Stimulated activated naive CD8-positive, alpha-beta T cell treated with anti-CD3 and anti-CD28 coated beads, Interleukin-15, Interleukin-2, amounts not matched to agents 100 ng/mL and 50 ng/mL, for 24 hours (primary cell): ENCODE data around the gene RBM17.

Source experiments
- H3K27ac Mint-ChIP-seq: one replicate; pipeline ENCODE4 v1.8.0; 2021; ENCODE audit warnings: mild to moderate bottlenecking, mixed read lengths
- H3K27me3 Mint-ChIP-seq: one replicate; pipeline ENCODE4 v1.8.0; 2021; ENCODE audit warnings: mixed read lengths
- H3K36me3 Mint-ChIP-seq: one replicate; pipeline ENCODE4 v1.8.0; 2021; ENCODE audit warnings: low read depth, mixed read lengths
- H3K4me1 Mint-ChIP-seq: one replicate; pipeline ENCODE4 v1.8.0; 2021; ENCODE audit warnings: low read depth, mixed read lengths
- H3K4me3 Mint-ChIP-seq: one replicate; pipeline ENCODE4 v1.8.0; 2021; ENCODE audit warnings: mild to moderate bottlenecking, mixed read lengths
- H3K9me3 Mint-ChIP-seq: one replicate; pipeline ENCODE4 v1.8.0; 2021; ENCODE audit warnings: mixed read lengths

Gene RBM17

GRCh38 chr10:6065835-6066234, 23.0 kb upstream of the RBM17 start:
- no peaks in the 10 kb centered on the region for H3K27me3 Mint-ChIP-seq
- H3K9me3 Mint-ChIP-seq, result no peaks in the 10 kb centered on the region
- H3K36me3 Mint-ChIP-seq, result peaks cover 14% of the 10 kb centered on the region
- peaks cover 87% of the 10 kb centered on the region for H3K4me1 Mint-ChIP-seq
- H3K4me3 Mint-ChIP-seq, result peak overlapping the region; percentile 11
- peak overlapping the region; percentile 63 for H3K27ac Mint-ChIP-seq

GRCh38 chr10:6067457-6067856, 21.4 kb upstream of the RBM17 start:
- Mint-ChIP-seq H3K36me3 (peaks cover 4% of the 10 kb centered on the region), H3K4me1 (peaks cover 98% of the 10 kb centered on the region), H3K4me3 (peak overlapping the region; percentile 77), H3K9me3 (no peaks in the 10 kb centered on the region), H3K27me3 (no peaks in the 10 kb centered on the region), H3K27ac (peak overlapping the region; percentile 98)

DNA sequence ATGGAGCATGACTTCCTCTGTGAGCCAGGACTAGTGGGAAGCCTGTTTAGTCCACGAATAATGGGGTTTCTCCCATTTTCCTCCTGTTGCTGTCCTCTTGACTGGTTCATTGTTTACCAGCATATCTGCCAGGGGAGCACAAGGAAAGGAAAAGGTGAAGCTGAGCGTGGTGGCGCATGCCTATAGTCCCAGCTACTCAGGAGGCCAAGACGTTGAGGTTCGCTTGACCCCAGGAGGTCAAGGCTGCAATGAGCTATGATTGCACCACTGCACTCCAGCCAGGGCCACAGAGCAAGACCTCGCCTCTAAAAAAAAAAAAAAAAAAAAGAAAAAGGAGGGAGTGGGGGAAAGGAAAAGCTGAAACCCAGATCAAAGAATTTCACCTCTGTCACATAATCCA, 20.8 kb upstream of the RBM17 start:
- Mint-ChIP-seq H3K36me3 (peaks cover 4% of the 10 kb centered on the region), H3K27ac (peak overlapping the region; percentile 98), H3K4me3 (peak overlapping the region; percentile 77), H3K4me1 (peaks cover 98% of the 10 kb centered on the region), H3K9me3 (no peaks in the 10 kb centered on the region), H3K27me3 (no peaks in the 10 kb centered on the region)

GRCh38 chr10:6068422-6068821, 20.4 kb upstream of the RBM17 start:
- peaks cover 99% of the 10 kb centered on the region for H3K4me1 Mint-ChIP-seq
- peak overlapping the region; percentile 98 for H3K27ac Mint-ChIP-seq
- no peaks in the 10 kb centered on the region for H3K9me3 Mint-ChIP-seq
- no peaks in the 10 kb centered on the region for H3K27me3 Mint-ChIP-seq
- peaks cover 4% of the 10 kb centered on the region for H3K36me3 Mint-ChIP-seq
- peak overlapping the region; percentile 77 for H3K4me3 Mint-ChIP-seq

DNA sequence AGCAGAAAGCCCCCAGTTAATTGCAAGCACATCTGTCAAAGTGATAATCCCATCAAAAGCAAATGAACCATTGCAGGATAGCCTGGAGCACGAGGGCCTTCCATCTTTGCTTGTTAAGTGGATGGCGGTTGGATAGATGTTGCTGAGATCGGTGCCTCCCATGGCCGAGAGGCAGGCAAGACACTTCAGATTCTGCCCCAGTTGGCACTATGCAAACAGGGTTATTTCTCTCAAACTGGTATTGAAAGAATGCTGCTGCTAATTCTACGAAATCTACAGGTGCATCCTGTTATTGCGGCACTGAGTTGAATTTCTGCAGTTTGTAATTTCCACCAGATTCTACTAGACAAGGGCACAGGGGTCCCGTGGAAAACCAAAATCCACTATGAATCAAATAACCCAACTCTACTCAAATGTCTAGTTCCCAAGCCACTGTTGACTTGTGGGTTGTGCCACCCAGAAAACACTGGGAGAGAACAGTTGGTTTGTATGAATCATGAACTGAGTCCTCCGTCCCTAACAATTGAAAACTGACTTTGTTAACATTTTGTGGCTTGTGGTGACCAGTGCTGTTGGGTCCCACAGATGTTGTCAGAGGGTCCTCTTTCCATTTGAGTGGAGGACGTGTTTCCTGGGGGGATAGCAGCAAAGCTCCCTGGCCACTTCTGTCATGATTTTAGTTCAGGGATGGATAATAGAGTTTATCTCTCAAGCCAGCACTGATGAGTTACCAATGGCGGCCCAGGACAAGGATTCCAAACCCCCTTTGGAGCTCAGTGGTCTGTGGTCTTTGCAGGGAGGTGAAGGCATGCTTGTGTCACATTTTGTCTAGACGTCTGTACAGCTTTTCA, 19.5 kb upstream of the RBM17 start:
- Mint-ChIP-seq H3K4me3 (peak overlapping the region; percentile 77), H3K4me1 (peaks cover 99% of the 10 kb centered on the region), H3K27me3 (no peaks in the 10 kb centered on the region), H3K27ac (peak overlapping the region; percentile 98), H3K36me3 (peaks cover 4% of the 10 kb centered on the region), H3K9me3 (no peaks in the 10 kb centered on the region)

DNA sequence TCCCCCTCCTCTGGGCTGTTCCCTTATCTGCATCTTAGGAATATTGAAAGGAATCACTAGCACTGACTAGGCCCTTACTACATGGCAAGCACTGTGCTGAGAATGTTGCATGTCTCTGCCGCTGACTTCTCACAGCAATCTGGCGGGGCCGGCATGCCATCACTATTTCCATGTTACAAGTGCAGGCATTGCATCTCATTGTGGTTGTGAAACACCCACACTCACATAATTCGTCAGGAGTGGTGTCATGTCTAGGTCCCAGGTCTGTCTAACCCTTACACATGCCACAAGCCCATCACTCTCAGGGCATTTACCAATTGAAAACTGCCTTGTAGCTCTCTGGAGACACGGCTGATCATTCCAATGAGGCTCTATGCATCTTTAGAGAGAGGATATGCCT, 18.2 kb upstream of the RBM17 start:
- H3K4me1 Mint-ChIP-seq, result peaks cover 96% of the 10 kb centered on the region
- H3K4me3 Mint-ChIP-seq, result peak overlapping the region; percentile 77
- no peaks in the 10 kb centered on the region for H3K36me3 Mint-ChIP-seq
- H3K27ac Mint-ChIP-seq, result peak overlapping the region; percentile 98
- H3K9me3 Mint-ChIP-seq, result no peaks in the 10 kb centered on the region
- H3K27me3 Mint-ChIP-seq, result no peaks in the 10 kb centered on the region

GRCh38 chr10:6071181-6072175, 17.4 kb upstream of the RBM17 start:
- Mint-ChIP-seq H3K27me3 (no peaks in the 10 kb centered on the region), H3K4me3 (peak overlapping the region; percentile 77), H3K27ac (peak overlapping the region; percentile 98), H3K36me3 (no peaks in the 10 kb centered on the region), H3K4me1 (peaks cover 88% of the 10 kb centered on the region), H3K9me3 (no peaks in the 10 kb centered on the region)

DNA sequence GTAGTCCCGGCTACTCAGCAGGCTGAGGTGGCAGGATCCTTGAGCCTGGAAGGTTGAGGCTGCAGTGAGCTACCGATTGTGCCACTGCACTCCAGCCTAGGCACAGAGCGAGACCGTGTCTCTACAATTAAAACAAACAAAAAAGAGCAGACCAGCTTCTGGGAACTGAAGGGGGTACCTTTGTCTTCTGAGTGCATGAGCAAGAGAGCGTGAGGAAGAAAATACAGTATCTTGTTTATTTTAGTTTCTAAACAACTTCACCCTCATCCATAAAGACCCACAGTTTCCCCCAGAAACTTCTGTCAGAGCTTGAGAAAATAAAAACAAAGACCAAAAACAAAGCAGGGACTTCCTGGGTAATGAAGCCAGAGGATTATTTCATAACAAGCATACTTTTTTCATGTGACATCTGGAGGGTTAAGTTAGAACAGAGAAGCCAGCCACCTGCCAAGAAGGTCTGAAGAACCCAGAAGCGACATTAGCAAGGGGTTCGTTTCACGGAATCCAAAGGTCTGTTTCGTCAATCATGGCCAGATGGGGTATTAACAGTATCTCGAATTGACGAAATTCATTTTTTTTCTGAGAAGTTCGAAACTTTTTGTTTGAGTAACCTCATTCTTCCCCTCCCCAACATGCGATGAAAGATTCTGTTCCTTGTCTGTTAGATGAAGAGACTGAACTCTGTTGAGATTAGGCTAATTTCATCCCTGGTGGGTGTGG, 16.5 kb upstream of the RBM17 start:
- H3K4me3 Mint-ChIP-seq, result peak overlapping the region; percentile 59
- H3K9me3 Mint-ChIP-seq, result no peaks in the 10 kb centered on the region
- no peaks in the 10 kb centered on the region for H3K36me3 Mint-ChIP-seq
- peak overlapping the region; percentile 98 for H3K27ac Mint-ChIP-seq
- peaks cover 80% of the 10 kb centered on the region for H3K4me1 Mint-ChIP-seq
- H3K27me3 Mint-ChIP-seq, result no peaks in the 10 kb centered on the region

DNA sequence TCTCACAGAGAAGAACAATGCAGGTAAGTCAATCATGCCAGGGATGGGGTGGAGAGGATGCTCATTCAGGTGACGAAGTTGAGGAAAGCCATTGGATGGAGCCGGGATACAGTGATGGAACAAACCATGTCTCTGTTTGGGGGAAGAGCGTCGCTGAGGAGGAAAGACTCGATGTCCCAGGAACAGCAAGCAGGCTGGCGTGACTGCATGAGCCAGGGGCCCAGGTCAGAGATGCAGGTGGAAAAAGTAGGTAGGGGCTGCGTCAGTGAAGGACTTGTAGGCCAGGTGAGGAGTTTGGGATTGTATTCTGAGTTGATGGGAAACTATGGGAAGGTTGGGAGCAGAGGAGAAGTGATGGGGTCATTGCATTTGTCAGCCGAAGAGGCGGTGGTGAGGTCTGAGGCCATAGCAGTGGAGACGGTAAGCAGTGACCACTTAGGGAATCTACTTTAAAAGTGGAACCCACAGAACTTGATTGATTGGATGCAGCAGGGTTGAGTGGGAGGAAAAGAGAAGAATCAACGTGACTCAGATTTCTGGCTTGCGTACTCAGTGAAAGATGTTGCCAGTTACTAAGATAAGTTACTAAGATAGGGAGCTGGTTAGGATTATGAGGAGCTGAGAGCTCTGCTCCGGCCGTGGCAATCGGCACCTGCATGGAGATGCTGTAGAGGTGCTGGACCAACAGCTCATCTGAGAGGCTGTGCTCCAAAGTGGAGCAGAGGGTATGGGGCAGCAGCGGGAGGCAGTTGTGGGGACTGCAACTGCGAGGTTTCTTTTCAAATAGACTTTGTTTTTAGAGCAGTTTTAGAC, 14.1 kb upstream of the RBM17 start:
- Mint-ChIP-seq H3K36me3 (no peaks in the 10 kb centered on the region), H3K27me3 (no peaks in the 10 kb centered on the region), H3K4me1 (peaks cover 58% of the 10 kb centered on the region), H3K9me3 (no peaks in the 10 kb centered on the region), H3K4me3 (peak overlapping the region; percentile 53), H3K27ac (peak overlapping the region; percentile 86)

GRCh38 chr10:6077071-6077675, 11.7 kb upstream of the RBM17 start:
- Mint-ChIP-seq H3K4me3 (no peak overlapping the region), H3K27ac (no peak overlapping the region), H3K9me3 (no peaks in the 10 kb centered on the region), H3K36me3 (no peaks in the 10 kb centered on the region), H3K27me3 (no peaks in the 10 kb centered on the region), H3K4me1 (peaks cover 47% of the 10 kb centered on the region)

DNA sequence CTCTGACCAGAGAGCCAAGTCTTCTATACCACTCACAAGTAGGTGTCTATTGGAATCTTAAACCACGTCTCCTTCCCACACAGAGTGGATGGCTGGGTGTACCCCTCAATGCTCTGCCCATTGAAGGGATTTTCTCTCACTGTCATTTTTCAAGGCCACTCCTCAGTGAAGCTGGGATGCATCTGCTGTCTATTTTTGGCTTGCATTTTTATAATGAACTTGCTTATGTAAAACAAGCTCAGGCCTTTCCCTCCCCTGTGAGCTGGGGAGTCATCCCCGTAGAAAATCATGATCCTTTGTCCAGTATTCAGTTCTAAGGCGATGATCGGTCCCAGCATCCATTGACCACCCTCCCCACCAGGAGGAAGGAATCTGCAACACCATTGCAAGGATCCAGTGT, 9.8 kb upstream of the RBM17 start:
- no peaks in the 10 kb centered on the region for H3K9me3 Mint-ChIP-seq

DNA sequence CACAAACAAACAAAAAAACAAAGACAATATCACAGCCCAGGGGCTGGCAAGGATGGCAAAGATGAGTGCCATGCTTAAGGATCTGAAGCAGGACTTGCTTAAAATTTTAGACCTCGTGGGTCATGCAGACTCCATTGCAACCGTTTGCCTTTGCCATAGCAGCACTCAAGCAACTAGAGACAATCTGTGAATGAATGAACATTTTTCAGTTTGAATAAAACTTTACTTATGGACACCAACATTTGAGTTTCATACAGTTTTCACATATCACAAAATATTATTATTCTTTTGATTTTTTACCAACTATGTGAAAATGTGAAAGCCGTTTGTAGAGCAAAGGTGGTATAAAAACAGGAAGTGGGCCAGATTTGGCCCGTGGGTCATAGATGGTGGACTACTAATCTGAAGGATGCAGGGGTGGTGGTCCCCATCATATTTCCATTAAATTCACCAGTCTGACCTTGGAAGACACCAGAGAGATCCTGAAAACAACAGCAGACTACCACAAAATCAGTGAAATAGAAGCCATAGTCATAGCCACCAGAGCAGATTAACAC, 8.3 kb upstream of the RBM17 start:
- no peaks in the 10 kb centered on the region for H3K9me3 Mint-ChIP-seq
- H3K4me1 Mint-ChIP-seq, result peaks cover 47% of the 10 kb centered on the region
- no peak overlapping the region for H3K4me3 Mint-ChIP-seq
- H3K27ac Mint-ChIP-seq, result peak overlapping the region; percentile 24
- H3K36me3 Mint-ChIP-seq, result no peaks in the 10 kb centered on the region
- no peaks in the 10 kb centered on the region for H3K27me3 Mint-ChIP-seq

More for the DNA sequence above, 9.8 kb upstream of the RBM17 start:
- H3K36me3 Mint-ChIP-seq, result no peaks in the 10 kb centered on the region
- peaks cover 47% of the 10 kb centered on the region for H3K4me1 Mint-ChIP-seq
- no peaks in the 10 kb centered on the region for H3K27me3 Mint-ChIP-seq
- H3K27ac Mint-ChIP-seq, result no peak overlapping the region
- H3K4me3 Mint-ChIP-seq, result no peak overlapping the region
